ENCODE results near the gene PROSER1.
A peak's percentile ranks its signal among the peaks of the same experiment; 100 is the strongest.
"Not testable (repeated sequence)": the region's sequence is repeated elsewhere in the genome, so short reads cannot be mapped to it uniquely, and the experiment has no call there.

Gene PROSER1

GRCh38 chr13:39037880-39038568, at the start of gene PROSER1, which contains the start of gene NHLRC3:
Gene PROSER1 (minus strand): TSS chr13:39038089. CDS start chr13:39037242, 847 bp downstream.
Gene NHLRC3 (plus strand): TSS chr13:39038456. CDS start chr13:39038640, 184 bp downstream.
- DNase-seq (ENCODE audit: low read depth, low spot score): peak; percentile 63

DNA sequence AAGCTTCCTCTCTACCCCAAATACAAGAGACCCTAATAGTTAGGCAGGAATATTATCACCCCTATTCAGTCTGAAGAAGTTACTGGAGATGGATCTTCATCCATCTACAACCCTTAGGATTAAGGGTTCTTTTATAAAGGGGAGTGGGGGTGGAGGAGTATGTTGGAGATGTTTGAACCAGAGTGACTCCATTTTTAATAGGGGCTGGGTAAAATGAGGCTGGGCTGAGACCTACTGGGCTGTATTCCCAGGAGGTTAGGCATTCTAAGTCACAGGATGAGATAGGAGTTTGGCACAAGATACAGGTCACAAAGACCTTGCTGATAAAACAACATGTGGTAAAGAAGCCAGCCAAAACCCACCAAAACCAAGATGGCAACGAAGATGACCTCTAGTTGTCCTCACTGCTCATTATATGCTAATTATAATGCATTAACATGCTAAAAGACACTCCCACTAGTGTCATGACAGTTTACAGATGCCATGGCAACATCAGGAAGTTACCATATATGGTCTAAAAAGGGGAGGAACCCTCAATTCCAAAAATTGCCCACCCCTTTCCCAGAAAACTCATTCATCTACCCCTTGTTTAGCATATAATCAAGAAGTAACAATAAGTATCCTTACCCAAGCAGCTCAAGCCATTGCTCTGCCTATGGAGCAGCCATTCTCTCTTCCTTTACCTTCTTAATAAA, 48.5 kb upstream of the PROSER1 start:
- DNase-seq (ENCODE audit: low read depth, low spot score): not testable (repeated sequence)

GRCh38 chr13:39073983-39074382, 36.1 kb upstream of the PROSER1 start:
- DNase-seq (ENCODE audit: low read depth, low spot score): no peak

DNA sequence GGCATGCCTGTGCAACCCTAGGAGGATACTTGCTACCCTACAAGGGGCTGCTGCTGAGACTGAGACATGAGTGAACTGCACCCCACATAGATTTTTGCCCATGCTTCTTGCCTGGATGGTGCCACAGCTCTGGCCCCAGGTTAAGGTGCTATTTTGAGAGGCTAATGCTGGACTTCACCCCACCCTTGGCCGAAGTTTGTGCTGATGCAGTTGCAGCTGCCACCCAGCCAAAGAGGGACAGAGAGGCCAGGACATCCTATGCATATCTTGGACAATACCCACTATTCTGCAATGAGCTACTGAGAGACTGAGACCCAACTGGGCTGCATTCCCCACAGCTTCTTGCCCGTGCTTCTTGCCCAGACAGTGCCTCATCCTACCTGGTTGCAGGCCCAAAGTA, 35.0 kb upstream of the PROSER1 start:
- no peak for DNase-seq (ENCODE audit: low read depth, low spot score)

- DNase-seq (ENCODE audit: low read depth, low spot score): no peak
Observed at GRCh38 chr13:39062004-39062403, 24.1 kb upstream of the PROSER1 start.

GRCh38 chr13:39058040-39058439, 20.2 kb upstream of the PROSER1 start:
- DNase-seq (ENCODE audit: low read depth, low spot score): no peak

DNA sequence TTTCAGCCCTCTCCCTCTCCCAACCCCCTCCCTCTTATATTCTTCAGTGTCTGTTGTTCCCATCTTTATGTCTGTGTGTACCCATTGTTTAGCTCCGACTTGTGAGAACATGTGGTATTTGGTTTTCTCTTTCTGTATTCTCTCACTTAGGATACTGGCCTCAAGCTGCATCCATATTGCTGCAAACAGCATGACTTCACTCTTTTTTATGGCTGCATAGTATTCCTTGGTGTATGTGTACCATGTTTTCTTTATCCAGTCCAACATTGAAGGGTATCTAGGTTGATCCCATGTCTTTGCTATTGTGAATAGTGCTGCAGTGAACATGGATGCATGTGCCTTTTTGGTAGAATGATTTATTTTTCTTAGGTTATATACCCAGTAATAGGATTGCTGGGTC, 18.1 kb upstream of the PROSER1 start:
- no peak for DNase-seq (ENCODE audit: low read depth, low spot score)

DNA sequence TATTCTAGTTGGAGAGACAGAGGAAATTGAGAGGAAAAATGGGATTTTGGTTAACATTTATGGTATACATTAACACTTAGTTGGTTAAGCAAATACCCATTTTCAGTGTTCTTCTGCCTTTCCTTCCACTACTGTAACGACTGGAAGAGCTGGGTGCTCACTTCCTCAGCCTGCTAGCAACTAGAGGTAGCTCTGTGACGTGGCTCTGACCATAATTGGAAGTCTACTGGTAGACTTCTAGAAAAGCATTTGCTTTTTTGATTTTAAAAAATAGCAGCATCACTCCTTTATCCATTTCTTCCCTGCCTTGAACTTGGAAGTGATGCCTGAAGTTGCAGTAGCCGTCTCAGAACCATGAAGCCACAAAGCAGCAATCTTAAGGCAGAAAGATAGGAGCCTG, 16.2 kb upstream of the PROSER1 start:
- DNase-seq (ENCODE audit: low read depth, low spot score): no peak

GRCh38 chr13:39052944-39053343, 15.1 kb upstream of the PROSER1 start:
- DNase-seq (ENCODE audit: low read depth, low spot score): no peak

GRCh38 chr13:39051157-39051556, 13.3 kb upstream of the PROSER1 start:
- DNase-seq (ENCODE audit: low read depth, low spot score): no peak

DNA sequence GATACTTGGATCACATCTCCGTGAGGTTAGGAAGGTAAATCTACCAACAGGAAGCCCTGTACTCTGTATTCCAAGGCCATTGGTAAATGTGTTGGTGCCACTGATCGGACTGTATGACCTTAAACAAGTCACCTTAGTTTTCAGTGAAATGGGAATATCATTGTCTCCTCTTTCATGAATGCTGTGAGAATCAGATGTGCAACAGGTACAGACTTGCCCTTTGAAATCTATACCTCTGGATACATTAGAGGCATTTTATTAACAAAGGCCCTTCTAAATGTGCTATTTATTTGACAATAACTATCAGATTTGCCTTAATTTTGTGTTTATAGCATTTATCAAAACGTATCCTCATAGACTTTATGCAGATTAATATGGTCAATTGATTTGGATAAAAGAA, 11.4 kb upstream of the PROSER1 start:
- no peak for DNase-seq (ENCODE audit: low read depth, low spot score)

DNA sequence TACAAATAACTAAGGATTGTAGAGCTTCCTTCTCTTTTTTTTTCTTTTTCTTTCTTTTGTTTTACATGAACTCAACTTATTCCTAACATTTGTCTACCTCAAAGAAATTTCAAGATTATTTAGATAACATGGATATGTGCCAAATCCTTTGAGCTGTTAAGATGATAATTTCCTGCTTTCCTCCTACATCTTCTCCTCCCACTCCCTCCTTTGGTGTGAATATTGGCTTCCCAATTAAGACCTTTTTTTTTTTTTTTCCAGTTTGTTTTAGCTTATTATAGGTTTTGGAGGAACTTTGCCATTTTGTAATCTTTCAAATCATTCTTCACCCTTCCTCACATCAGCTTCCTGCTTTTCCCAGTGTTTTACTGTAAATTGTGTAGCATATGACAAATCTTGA, 10.9 kb upstream of the PROSER1 start:
- DNase-seq (ENCODE audit: low read depth, low spot score): no peak

DNA sequence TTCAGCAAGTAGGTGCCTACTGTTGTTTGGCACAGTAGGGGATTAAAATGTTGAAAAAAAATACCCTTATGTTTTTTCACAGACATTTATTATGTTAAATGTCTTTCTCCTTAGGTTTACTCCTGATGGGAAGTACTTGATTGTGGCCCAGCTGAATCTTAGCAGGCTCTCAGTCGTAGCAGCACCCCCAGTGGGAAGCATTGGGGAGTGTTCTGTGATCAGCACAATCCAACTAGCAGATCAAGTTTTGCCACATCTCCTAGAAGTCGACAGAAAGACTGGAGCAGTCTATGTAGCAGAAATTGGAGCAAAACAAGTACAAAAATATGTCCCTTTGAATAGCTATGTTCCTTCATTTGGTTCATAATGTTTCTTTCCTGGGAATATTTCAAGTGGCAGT, 9.7 kb upstream of the PROSER1 start:
- no peak for DNase-seq (ENCODE audit: low read depth, low spot score)

GRCh38 chr13:39044536-39044935, 6.6 kb upstream of the PROSER1 start:
- DNase-seq (ENCODE audit: low read depth, low spot score): no peak

GRCh38 chr13:39040206-39040605, 2.3 kb upstream of the PROSER1 start:
- no peak for DNase-seq (ENCODE audit: low read depth, low spot score)

DNA sequence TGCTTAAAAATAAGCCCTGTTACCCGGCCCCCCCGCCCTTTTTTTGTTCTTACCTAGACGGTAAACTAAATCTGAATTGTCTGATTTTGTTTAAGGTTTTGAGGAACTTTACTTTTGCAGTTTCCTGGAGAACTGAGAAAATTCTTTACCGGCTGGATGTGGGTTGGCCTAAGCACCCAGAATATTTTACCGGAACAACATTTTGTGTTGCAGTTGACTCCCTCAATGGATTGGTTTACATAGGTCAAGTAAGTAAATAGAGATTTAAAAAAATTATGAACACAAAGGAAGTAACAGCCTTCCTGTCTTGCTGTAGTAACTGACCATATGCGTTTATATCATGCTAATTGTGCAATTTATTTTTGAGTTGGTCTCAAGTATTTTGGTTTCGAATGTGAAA, 1.2 kb upstream of the PROSER1 start:
- no peak for DNase-seq (ENCODE audit: low read depth, low spot score)

GRCh38 chr13:39038569-39039030, 711 bp upstream of the PROSER1 start:
- DNase-seq (ENCODE audit: low read depth, low spot score): peak; percentile 6

GRCh38 chr13:39037410-39037879, 444 bp downstream of the PROSER1 start:
- no peak for DNase-seq (ENCODE audit: low read depth, low spot score)

DNA sequence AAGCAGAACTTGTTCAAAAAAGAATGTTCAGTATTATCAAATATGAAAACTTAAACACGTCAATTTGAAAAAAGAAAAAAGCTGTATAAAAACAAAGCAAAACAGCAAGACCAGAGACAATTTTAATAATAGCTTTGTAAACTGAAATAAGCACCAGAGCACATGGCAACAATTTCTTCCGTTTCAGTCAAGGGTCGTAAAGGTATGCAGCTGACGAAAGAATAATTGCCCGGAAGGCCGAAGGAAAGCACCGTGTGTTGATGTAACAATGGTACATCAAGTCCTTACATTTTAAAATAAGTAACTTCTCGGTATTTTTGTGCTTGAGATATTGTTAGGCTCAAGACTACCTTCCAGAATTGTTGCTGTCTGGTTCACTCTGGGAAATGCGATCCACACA, 1.7 kb downstream of the PROSER1 start:
- no peak for DNase-seq (ENCODE audit: low read depth, low spot score)

GRCh38 chr13:39035799-39036198, 2.1 kb downstream of the PROSER1 start:
- DNase-seq (ENCODE audit: low read depth, low spot score): no peak

DNA sequence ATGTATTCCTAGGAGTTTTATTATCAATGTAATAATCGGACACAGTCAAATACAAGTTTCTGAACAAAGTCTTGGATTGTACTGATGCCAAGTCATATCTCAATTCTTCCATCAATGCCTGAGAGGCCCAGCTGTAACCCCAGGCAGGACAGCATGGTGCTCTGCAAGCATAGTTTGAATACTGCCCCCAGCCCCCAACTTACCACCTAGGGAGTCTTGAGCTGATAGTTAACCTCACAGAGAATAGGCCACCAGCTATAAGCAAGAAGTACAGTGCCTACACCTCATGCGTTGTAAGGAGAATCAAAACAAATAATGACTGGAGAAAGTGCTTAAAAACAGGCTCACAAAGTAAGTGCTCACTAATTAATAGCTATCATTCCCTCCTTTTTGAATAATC, 2.7 kb downstream of the PROSER1 start:
- no peak for DNase-seq (ENCODE audit: low read depth, low spot score)

DNA sequence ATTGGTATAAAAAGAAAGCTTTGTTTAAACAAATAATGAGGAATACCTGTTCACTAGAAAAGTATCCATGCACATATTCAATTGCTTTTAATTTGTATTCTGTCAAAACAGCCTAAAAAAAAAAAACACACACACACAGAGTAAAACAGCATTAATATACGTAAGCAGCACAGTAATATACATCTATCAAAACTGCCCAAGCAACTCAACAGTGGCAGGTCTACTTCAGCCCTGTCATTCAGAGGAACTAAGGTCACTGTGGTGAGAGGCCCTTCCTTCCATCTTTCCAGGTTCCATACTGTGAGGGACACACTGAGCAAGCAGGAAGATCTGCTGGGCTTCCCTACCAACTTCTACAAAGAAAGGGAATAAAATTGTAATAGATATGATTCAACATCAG, 3.8 kb downstream of the PROSER1 start:
- DNase-seq (ENCODE audit: low read depth, low spot score): no peak

GRCh38 chr13:39032150-39032549, 5.7 kb downstream of the PROSER1 start:
- no peak for DNase-seq (ENCODE audit: low read depth, low spot score)
